RPMI7951 (cell line): ENCODE measurements around the gene ADGRL1. TPM values are rescaled to one million over a fixed set of nuclear protein-coding genes. Genes with fewer than 3 reads are reported as not detected.
"Not testable (repeated sequence)": the region's sequence is repeated elsewhere in the genome, so short reads cannot be mapped to it uniquely, and the experiment has no call there.

Source experiments
- DNase-seq: peaks from one replicate; pipeline ENCODE4 v3.0.0-alpha.2; 2012; ENCODE audit warnings: low read depth
- total RNA-seq: library from RNA; depleted of rRNA; stranded (reverse); fragments of >200 nt; shearing (Covaris generic); gene quantifications from 2 replicates; pipeline ENCODE4 v1.2.3, GENCODE V29; 2014

The ADGRL1 gene
- total RNA-seq, 1 experiment from 2014 or later = 1.4 TPM

DNA sequence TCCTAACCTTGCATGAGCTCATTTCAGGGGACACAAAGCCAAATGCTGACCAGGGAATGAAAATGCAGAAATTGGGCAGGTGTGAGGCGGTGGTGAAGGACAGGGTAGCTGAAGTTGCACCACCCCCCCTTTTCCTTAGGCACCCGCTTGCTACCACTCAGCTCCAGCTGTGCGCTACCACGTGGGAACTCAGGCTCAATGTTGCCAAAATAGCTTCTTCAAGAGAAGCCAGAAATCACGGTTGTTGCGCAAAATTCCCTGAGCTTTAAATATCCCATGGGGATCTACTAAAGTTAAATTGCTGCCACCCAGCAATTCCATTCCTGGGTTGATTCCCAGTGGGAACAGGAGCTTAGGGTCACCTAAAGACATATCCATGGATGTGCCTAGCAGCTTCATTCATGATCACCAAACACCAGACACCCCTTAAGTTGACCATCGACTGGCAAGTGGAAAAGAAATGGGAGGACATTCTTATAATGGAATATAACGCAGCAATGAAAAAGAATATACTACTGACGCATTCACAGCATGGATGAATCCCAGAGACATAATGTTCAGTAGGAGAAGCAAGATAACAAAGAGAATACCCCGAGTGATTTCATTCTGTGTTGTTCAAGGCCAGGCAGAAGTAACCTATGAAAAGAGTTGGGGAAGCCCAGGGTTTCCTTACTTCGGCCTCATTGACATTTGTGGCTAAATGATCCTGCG lies 12.8 kb upstream of the ADGRL1 start:
- no peak for DNase-seq

DNA sequence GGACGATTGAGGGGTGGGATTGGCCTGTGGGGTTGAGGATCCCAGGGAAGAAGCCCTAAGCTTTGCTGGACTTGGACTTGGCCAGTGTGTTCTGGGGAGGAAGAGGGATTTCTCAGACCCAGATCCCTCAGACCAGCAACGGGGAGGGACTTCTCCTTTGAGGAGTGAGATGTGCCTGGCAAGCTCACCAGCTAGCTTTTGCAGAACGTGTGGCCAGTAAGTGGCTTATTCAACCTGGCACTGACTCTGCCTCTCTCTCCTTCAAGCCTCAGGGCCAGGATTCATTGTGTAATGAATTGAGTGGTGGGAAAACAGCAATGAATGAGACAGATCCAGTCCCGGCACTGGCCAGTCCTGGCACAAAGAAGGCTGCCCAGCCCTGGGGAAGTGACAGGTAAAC lies 11.9 kb upstream of the ADGRL1 start:
- DNase-seq = not testable (repeated sequence)

DNA sequence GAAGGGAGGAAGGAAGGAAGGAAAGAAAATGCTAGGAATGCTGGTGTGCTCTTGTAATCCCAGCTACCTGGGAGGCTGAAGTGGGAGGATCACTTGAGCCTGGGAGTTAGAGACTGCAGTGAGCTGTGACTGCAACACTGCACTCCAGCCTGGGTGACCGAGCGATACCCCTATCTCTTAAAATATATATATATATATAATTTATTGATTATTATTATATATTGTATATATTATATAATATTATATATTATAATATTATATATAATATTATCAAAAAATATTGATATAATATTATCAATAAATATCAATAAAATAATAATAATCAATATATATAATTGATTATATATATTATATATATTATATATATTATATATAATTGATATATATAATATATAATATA lies 8.6 kb upstream of the ADGRL1 start:
- DNase-seq = no peak

DNA sequence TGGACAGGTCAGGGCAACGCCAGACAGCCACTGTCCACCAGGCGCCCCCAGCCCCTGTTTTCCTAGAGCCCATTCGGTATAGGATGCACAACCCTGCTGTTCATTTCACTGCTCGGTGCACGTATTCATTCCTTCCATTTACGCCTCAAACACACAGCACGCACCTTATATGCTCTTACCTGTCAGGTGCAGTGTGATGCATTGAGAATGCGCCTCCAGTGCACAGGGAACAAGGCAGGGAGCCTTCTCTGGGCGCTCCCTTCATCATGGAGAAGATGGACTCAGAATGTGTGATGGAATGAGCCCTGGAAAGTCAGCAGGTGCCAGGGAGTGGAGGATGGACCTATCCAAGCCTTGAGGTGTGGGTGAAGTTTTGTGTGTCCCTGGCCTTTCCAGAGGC lies 4.2 kb upstream of the ADGRL1 start:
- DNase-seq = not testable (repeated sequence)

DNA sequence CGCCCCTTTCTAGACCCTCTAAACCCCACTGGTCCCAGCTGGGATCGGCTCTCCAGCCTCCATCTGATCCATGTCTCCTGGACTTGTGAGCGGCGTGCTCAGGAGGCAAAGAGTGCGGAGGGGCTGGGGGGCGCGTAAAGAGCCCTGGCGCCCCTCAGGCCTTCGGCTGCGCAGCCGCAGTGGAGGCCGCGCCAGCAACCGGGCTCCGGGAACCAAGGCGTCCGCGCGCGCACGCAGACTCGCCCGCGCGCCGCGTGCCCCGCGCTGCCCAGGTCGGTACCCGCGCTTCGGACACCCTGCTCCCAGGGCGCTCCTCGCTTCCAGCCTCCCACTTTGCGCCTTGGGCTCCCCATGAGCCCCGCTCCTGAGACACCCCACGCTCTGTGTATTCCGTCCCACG lies 3.4 kb upstream of the ADGRL1 start:
- not testable (repeated sequence) for DNase-seq

DNA sequence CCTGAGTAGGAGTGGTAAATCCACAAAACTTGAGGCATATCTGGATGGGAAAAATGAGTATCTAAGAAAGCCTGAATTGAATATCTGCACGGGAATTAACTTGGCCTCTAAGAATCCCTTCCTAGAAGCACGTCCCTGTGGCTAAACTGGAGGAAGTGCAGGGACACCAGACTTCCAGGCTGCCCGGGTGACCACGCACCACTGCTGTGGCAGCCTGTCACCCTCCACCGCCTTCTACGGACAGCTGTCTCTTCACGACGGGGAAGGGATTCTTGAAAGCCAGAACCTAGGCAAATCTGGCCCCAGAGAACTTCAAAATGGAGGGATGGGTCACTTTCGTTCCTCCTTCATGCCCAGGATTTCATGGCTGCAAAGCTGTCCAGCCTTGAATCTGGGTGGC lies 2.5 kb upstream of the ADGRL1 start:
- DNase-seq = not testable (repeated sequence)

DNA sequence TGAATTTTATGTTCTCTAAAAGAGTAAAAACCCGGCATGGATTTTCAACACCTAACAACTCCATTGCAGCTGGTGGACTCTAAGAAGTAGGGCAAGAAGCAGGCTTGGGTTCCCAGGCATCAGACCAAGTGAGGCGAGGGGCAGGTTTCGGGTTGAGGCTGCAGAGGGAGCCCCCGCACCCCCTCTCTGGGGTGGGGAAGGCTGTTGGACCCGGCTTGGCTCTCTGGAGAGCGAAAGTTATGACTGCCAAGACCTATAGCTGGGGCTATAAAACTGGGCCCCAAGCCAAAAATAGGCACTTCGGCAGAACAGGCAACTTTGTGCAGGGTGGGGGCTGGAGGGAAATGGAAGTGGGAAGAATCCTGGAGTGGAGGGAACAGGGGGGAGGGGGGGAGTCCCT lies 1.8 kb upstream of the ADGRL1 start:
- not testable (repeated sequence) for DNase-seq

DNA sequence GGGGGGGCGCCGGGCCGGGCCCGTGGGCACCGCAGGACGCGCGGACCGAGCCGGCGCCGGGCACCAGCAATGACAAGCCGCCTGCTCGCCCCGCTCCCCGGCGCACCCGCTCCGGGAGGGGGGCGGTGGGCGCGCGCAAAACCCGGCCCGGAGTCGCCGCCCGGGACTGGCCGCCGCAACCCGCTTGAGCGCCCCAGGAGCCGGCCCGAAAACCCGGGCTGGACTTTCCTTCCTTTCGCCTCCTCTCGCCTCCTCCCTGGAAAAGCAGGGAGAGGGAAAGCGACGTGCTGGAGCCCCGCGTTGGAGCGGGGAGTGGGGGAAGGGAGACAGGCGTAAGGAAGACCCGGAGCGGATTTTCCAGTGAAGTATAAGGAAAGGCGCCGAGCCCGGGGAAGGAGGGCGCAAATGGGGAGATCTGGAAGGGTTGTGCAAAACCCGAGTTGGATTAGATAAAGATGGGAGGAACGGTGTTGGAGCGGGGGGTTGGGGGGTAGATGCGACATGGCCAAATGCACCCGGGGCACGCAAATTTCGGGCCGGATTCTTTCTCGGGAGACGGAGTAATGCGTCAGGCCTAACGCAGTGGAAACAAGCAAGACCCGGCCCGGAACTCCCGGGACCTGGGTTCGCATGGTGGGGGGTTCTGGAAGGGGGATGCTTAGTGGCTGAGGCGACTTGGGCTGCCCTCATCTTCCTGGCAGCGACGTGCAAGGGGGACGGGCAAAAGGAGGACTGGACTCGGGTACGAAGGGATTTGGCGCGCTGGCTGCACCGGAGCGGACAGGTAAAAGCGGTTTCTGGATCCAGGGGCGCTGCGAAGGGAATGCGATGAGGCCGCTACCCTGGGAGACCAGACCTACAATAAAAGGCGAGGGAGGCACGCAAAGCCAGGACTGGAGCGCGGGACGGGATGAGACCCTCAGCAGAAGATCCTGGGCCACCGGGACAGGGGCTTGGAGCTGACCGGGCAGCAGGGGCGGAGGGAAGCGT lies 1.1 kb upstream of the ADGRL1 start:
- DNase-seq = peak; percentile 93

DNA sequence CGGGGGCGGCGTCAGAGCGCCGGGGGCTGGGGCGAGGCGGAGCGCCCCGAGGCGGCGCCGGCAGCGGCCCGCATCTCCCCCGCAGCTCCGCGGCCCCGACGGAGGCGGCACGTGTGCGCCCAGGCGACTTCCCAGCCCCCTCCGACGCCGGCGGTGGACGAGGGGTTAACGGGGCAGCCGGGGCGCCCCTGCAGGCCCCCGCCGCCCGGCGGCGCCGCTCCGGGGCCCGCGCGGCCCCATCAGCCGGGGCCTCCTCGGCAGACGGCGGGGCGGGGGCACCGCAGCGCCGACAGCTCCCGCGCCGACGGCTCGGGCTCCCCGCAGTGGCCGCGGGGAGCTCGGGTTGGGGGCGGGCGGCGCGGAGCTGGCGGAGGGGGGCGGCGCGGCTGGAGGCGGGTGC lies 339 bp upstream of the ADGRL1 start:
- not testable (repeated sequence) for DNase-seq

DNA sequence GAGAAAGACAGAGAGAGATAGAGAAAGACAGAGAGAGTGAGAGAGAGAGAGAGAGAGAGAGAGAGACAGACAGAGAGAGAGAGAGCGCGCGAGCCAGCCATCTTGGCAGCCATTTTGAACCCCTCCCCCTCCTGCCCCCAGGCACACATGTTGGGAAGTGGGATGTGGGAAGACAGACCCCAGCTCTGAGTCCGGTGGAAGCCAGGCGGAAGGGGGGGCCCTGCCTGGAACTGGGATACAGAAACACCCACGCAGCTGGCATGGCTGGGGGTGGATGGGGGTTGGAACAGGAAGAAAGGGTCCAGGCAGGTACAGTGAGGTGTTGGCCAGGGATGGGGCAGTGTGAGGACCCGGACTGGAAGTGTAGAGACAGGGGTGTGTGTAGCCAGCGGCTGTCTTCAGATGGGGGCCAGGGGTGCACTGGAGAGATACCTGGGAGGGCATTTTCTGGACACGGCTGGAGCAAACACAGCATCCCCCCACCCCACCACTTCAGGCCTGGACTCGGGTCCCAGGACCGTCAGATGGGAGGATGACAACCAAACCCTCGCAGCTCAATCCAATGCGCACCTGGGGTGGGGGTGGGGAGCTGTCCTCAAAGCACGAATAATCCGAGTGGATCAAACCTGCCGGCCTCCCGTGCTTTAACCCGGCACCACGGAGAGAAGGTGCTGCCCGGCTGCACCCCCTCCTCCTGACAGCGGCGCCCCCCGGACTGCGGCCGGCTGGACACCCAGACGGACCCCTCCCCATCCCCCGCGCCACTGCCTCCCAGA lies 1.1 kb downstream of the ADGRL1 start:
- DNase-seq = not testable (repeated sequence)

DNA sequence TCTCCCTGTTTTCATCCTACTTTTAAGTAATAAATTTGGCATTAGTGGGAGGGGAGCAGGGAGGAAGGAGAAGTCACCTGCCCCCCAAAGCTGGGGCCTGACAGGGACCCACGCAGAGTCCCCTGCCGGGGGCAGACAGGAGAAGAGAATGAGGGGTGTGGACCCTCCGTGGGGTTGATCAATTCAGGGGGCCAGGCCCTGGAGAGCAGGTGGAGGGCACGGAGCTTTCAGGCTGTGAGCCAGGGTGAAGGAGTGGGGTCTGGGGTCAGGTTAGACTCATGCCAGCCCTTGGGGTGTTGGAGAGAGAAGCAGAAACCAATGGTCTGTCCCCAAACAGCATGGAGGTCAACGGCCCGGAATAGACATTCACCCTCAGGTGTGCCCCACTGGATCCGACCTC lies 1.8 kb downstream of the ADGRL1 start:
- DNase-seq = not testable (repeated sequence)

DNA sequence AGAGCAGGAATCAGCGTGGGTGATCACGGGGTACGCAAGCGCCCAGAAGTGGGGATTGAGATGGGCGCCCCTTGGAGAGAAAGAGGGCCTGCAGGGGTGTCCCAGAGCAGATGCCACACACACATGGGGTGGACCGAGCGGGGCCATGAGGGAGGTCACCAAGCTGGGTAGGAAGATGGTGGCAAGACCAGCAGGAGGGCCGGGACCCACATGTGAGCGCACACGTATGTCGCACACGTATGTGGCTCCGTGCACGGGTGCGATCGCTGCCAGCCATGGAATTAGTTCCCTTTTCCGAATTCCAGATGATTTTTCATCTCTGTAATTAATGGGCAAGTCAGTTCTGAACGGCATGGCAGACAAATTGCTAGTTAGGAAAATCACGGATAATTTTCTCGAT lies 2.2 kb downstream of the ADGRL1 start:
- DNase-seq = not testable (repeated sequence)

DNA sequence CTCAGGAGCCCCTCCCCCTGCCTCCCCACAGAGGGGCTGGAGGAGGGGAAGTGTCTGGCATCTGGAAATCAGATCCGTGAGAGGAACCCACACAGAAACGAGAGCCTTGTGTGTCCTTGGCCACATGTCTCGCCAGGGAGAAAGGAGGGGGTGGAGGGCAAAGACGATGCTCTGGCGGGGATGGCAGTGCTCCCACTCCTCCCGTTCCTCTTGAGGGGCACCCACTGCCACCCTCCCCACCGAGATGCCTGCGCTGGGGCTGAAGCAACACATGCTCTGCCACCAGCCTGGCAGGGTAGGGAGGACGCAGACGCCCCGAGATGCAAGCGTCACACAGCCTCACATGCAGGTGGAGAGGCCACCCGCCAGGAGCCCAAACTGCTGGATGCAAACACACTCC lies 2.8 kb downstream of the ADGRL1 start:
- DNase-seq = no peak

DNA sequence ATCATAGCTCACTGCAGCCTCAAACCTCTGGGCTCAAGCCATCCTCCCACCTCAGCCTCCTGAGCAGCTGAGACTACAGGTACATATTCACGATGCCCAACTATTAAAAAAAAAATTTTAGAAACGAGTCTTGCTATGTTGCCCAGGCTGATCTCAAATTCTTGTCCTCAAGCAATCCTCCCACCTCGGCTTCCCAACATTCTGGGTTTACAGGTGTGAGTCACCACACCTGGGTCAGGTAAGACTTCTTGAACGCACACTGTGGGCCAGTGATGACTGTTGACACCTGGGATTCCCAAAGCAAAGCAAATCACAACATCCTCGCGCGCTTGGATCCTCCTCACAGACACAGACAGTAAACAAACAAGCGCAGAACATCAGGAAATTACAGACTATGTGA lies 4.5 kb downstream of the ADGRL1 start:
- not testable (repeated sequence) for DNase-seq

DNA sequence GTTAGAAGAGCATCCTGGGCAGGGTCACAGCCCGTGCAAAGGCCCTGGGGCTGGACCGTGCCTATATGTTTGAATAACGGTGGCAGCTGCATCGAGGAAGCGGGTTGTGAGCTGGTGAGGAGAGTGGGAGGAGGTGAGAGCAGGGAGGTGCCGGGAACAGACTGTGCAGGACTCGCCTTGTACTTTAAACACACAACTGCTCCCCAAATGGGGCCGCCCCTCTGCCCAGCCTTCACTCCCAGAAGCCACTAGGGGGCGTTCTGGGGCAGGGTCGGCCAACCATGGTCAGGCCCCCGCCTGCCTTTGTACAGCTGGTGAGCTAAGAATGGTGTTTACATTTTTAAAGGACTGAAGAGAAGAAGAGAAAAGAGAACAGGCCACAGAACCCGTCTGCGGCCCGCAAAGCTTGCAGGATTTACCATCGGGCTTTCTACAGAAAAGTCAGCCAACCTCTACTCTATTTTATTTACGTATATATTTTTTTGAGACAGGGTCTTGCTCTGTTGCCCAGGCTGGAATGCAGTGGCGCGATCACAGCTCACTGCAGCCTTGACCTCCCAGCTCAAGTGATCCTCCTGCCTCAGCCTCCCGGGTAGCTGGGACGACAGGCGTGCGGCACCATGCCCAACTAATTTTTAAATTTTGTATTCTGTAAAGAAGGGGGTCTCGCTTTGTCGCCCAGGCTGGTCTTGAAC lies 5.7 kb downstream of the ADGRL1 start:
- not testable (repeated sequence) for DNase-seq

DNA sequence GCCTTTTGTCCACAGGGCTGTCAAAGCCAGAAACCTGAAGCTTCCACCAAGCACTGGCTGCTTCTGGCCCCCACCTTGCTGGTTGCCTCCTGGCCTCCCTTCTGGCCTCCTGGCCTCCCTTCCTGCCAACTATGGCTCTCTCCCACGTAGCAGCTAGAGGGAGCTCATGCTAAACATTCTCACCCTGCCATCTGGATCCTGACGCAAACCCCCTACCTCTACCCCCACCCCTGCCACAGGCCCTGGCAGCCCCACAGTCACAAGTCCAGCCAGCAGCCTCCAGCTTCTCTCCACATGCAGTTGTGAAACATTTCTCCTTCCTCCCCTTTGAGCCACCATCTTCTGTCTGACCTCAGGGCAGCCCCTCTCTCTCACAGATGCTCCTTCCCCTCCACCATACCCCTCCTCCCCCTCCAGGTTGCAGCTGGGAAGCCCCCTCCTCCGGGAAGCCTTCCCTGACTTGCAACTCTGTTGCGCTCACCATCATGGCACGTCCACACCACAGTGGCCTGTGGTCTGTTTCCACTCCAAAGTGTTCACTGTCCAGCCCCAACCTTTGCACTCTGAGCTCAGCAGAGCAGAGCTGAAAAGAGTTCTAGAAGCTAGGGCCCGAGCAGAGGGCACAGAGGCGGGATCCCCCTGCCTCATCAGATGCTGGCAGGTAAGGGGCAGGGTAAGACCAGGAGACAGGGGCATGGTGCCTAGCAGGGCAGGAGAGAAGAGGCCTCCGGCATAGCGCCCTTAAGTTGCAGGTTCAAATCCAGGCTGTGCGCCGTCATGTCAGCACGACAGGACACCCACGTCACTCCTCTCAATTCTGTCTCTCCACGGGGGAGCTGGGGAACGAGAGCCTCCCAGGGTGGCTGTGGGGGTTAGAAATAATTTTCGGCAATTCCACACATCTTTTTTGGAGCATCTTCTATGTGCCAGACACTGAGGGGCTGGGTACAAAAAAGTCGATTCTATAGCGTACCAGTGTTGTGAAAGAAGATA lies 7.3 kb downstream of the ADGRL1 start:
- DNase-seq = no peak

DNA sequence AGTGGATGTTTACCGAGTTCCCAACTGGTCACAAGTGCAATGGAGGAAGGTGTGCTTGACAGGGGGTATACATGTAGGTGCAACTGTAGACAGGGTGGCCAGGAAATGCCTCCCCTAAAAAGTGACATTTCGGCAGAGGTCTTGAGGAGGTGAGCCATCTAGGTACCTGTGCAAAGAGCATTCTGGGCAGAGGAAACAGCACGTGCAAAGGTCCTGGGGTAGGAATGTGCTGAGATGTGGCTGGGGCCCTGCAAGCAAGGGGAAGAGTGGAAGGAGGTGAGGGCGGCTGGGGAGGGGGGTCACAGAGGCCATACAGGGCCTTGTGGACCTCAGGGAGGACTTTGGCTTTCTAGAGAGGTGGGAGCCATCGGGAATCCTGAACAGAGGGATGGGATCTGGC lies 8.1 kb downstream of the ADGRL1 start:
- DNase-seq = no peak

DNA sequence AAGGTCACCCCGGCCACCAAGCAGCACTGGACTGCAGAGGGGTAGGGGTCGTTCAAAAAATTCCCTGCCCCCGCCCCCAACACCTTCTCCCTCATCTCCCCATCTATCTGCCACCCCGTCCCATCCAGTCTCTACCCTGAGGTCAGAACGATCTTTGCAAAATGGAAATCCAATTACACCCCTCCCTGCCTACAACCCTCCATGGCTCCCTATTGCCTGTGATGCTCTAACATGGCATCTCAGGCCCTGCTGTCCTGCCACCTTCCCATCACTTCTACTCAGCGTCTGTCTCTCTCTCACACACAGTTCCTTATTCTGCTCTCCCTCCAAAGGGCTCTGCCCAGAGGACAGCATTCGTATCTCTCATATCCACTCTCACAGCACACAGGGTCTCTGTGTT lies 8.7 kb downstream of the ADGRL1 start:
- not testable (repeated sequence) for DNase-seq

DNA sequence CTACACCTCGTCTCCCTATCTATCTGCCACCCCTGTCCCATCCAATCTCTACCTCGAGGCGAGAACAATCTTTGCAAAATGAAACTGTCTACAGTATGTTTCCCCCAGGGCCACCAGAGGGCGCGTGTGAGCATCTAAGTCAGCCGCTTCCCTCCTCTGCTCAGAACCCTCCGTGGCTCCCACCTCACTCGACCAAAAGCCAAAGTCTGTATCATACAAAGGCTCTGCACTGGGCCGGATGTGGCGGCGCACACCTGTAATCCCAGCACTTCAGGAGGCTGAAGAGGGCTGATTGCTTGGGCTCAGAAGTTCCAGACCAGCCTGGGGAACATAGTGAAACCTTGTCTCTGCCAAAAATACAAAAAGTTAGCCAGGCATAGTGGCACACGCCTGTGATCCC lies 9.9 kb downstream of the ADGRL1 start:
- peak; percentile 45 for DNase-seq

DNA sequence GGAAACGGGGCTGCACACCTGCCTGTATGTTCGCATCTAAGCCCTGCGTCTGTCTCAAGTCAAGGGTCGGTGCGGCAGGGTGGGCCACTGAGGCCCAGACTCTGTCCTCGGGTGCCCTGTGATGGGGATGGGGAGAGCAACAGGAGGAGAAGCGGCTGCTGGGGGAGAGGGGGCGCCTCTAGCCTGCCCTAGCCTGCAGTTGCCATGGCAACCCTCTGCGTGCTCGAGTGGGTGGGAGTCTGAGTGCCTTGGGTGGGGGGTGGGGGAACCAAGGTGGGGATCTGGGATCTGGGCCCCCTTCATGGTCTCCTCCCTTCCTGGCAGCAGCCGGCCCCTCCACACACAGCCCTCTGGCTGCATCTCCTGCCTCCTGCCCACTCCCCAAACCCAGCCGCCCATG lies 10.8 kb downstream of the ADGRL1 start:
- not testable (repeated sequence) for DNase-seq
